KOPT-K1 (cell line): ENCODE data around the gene AKT1.

Source experiments
- H3K27ac ChIP-seq: fragments of 200-600 bp; sonication (generic); 2 replicates; pipeline ENCODE4 v1.5.1; 2016; ENCODE audit warnings: antibody characterized with exemption, mild to moderate bottlenecking, low read depth, low read length; ENCODE audit not compliant: poor library complexity, severe bottlenecking
- H3K36me3 ChIP-seq: fragments of 200-600 bp; sonication (generic); 2 replicates; pipeline ENCODE4 v1.5.1; 2017; ENCODE audit warnings: antibody characterized with exemption, mild to moderate bottlenecking, low read length, moderate library complexity; ENCODE audit not compliant: insufficient read depth
- H3K9me3 ChIP-seq: fragments of 200-600 bp; sonication (generic); 2 replicates; pipeline ENCODE4 v1.5.1; 2017; ENCODE audit warnings: antibody characterized with exemption, low read length, mild to moderate bottlenecking; ENCODE audit not compliant: insufficient read depth, poor library complexity, severe bottlenecking

The AKT1 gene

DNA sequence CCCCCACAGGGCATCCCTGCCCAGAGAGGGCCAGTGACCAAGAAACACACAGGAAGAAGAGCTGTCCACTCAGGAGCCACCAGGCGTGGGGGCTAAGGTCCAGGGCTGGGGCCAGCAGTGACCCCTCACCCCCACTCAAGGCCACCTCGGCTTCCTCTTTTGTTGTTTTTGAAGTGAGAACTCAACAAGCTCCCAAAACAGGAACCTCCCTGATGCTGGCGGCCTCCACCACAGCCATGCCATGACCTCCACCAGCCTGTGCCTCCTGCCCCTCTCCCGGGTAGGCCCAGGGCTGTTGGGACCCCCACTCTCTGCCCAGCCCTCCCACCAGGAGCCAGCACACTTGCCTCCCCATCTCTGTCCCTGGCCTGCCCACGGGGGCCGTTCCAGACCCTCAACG lies 7.8 kb downstream of the AKT1 start:
- H3K27ac ChIP-seq: no peak overlapping the region
- peaks cover 69% of the 10 kb centered on the region for H3K36me3 ChIP-seq
- no peaks in the 10 kb centered on the region for H3K9me3 ChIP-seq

DNA sequence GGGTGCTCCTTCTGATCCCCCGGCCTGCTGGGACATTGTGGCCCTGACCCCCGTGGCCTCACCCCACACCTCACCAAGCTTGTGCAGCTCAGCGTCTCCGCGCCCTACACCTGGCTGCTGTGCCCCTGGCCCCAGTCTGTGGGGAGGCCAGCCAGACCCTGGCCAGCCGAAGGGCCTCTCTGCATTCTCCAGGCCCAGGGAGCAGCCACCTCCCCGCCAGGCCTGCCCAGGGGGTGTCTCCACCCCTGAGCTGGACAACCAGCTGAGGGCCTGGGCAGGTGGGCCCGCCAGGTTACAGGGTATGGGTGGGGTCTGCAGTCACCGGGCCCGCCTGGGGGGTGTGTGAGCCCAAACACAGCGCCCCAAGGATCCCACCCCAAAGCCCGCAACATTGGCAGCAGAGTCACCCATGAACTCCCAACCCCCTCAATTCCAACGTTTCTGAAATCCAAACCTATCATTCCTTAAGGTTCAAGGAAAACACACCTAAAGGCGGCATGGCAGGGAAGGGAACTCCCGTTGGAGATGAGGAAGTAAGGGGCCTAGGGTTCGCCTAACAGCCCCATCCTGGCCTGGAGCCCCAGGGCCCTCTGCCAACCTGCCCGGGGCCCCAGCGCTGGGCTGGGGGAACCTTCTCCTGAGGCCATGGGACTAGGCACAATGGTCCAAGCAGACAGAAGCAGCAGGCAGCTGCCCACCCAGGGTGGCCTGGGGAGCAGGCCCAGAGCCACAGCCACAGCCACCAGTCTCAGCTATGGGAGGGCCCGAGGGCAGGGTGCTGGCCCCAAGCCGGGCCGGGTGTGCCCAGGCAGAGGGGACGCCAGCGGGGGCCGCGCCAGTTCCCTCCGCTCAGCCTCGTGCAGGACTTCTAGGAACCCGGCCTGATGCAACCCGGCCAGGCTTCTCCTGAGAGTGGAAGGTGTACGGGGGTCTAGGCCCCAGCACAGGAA lies 8.5 kb downstream of the AKT1 start:
- Histone ChIP-seq H3K9me3 (no peaks in the 10 kb centered on the region), H3K27ac (no peak overlapping the region), H3K36me3 (peaks cover 61% of the 10 kb centered on the region)

DNA sequence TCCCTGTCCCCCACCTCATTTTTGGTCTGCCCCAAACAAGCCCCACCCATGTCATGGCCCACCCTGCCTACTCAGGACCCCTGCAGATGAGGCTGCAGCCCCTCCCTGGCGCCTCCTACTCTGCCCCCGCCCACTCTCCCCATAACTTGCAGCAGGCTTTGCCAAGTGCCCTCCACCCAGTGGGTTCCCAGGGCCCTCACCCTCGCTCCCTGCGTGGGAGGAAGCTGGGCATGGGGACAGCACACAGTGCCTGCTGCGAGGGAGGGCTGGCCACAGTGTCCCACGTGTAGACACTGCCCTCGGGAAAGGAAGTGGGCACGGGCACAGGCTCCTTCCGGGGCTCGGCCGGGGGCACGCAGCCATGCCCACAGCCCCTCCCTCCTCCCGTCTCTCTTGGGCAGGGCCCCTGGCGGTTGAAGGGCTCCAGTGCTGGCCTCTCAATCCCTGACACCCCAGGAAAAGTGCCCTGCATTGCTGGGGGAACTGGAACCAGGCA lies 9.4 kb downstream of the AKT1 start:
- H3K27ac ChIP-seq: no peak overlapping the region
- H3K9me3 ChIP-seq: no peaks in the 10 kb centered on the region
- H3K36me3 ChIP-seq: peaks cover 61% of the 10 kb centered on the region; the same call in 1 of the 2 replicates

DNA sequence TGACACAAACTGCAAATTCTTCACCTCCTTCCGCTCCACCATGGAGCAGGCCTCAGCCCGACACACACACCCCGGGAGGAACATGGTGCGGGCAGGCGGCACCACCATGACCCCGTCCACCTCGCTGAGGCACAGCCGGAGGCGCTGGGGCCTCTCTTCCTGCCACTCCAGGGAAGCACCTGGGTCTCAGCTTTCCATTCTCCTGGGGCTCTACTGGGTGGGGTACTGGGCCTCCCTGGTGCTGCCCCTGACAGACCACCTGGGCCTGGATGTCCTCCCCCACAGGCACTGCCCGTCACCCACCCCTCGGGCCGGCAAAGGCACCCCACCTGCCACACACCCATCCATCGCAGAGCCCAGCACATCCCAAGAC lies 9.9 kb downstream of the AKT1 start:
- Histone ChIP-seq H3K9me3 (no peaks in the 10 kb centered on the region), H3K27ac (no peak overlapping the region), H3K36me3 (peaks cover 61% of the 10 kb centered on the region; the same call in 1 of the 2 replicates)

DNA sequence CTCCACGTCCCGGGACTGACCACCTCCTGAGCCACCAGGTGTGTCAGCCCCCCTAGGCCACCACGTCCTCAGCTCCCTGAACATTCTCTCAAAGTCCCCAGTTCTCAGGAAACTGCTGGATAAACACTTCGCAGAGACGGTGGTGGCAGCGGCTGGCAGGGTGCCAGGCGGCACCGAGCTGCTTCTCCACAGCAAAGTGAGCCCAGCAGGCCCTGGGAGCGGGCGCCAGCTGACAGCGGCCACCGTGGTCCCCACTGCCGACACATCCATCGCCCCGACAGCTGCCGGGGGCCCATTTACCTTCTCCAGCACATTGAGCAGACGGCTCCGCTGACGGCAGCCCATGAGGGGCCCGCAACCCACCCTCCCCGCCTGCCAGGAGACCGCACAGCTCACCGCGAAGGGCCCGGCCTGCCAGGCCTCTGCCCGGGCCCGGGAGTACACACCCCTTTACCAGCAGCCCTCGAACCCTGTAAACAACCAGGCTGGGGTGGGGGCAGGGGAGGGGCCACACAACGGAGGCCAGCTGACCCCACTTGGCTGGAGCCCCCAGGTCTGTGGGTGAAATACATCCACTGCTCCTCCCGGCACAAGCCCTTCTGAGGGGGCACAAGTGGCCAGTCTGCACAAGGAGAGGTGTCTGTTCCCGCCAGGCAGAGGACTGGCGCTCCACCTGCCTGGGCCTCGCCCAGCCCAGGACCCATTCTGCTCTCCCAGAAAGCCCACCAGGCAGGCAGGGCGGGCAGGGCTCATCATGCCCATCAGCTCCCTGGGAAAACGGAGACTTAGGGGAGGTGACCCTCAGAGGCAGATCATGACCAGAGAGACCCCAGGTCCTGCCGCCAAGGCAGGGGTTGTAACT lies 10.5 kb downstream of the AKT1 start:
- Histone ChIP-seq H3K9me3 (no peaks in the 10 kb centered on the region), H3K36me3 (peaks cover 62% of the 10 kb centered on the region; the same call in 1 of the 2 replicates), H3K27ac (no peak overlapping the region)

DNA sequence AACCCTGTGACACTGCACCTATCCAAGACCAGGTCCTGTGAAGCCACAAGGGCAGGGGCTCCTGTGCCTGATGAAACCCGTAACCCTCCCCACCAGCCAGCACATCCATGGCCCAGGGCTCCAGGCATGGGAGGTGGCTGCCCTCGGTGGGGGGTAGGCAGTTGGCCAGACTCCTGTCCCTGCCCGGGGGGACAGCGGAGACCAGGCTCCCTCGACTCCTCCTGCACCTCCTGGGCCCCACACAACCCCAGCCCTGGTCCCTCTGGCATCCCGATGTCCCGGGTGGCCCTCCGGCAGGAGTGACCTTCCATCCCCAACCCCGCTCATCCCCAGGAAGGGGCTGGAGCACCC lies 11.4 kb downstream of the AKT1 start:
- no peak overlapping the region for H3K27ac ChIP-seq
- H3K36me3 ChIP-seq: peaks cover 59% of the 10 kb centered on the region
- no peaks in the 10 kb centered on the region for H3K9me3 ChIP-seq

DNA sequence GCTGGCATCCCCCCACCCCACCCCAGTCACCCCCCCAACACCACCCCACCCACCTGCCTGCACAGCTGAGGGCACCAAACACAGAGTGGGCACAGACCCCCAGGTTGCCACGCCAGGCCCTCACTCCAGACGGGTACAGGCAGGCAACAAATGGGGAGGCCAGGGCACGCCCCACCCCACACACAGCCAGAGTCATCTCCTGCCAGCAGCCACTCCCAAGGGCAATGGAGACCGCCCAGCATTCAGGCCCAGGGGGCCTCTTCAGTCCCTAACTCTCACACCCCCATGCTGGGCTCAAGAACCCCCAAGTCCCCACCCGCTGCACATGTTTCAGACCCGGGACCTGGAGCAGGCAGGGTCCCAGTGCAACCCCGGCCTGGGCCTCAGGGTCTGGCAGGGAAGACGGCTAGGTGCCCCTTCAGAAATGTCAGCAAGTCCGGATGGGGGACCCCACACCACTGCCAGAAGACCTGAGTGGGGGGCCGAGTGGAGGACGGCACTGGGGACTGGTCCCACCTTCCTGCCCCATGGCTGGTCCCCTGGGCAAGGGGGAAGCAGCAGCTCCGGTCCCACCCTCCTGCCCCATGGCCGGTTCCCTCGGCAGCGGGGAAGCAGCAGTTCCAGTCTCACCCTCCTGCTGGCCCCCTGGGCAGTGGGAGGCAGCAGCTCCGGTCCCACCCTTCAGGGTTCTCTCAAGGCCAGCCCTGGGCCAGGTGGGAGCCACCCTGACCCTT lies 11.9 kb downstream of the AKT1 start:
- no peak overlapping the region for H3K27ac ChIP-seq
- no peaks in the 10 kb centered on the region for H3K9me3 ChIP-seq
- peaks cover 59% of the 10 kb centered on the region for H3K36me3 ChIP-seq

GRCh38 chr14:104782808-104783139 lies 12.8 kb downstream of the AKT1 start:
- no peak overlapping the region for H3K27ac ChIP-seq
- no peaks in the 10 kb centered on the region for H3K9me3 ChIP-seq
- peaks cover 59% of the 10 kb centered on the region for H3K36me3 ChIP-seq

DNA sequence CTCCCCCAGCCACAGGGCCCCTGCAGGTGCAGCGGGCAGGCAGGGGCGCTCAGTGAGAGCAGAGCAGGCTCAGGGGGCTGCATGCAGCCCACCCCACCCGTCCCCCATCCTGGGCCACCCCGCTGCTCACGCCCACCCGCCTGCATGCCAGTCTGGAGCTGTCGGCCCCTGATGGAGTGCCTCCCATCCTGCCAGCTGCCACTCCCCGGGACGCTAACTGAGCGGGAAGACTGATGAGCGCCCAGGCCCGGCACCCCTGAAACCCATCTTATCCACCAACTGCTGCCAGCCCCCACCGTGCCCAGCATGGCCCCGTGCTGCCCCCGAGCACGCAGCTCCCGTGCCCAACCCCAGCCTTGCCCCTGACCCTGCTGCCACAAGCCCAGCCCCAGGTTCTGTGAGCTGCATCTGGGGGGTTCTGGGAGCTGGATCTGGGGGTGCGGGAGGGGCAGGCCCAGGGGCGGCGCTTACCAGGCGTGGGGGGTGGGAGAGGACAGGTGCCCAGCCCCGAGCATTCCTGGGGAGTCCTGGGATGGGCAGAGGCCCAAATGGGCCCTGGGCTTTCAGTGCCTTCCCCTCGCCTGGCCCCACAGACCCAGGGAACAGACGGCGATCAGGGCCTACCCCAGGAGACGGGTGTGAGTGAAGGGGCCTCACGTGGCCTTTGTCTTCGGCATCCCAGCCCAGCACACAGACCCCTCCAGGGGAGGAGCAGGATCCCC lies 13.3 kb downstream of the AKT1 start:
- H3K36me3 ChIP-seq: peaks cover 59% of the 10 kb centered on the region
- H3K27ac ChIP-seq: no peak overlapping the region

DNA sequence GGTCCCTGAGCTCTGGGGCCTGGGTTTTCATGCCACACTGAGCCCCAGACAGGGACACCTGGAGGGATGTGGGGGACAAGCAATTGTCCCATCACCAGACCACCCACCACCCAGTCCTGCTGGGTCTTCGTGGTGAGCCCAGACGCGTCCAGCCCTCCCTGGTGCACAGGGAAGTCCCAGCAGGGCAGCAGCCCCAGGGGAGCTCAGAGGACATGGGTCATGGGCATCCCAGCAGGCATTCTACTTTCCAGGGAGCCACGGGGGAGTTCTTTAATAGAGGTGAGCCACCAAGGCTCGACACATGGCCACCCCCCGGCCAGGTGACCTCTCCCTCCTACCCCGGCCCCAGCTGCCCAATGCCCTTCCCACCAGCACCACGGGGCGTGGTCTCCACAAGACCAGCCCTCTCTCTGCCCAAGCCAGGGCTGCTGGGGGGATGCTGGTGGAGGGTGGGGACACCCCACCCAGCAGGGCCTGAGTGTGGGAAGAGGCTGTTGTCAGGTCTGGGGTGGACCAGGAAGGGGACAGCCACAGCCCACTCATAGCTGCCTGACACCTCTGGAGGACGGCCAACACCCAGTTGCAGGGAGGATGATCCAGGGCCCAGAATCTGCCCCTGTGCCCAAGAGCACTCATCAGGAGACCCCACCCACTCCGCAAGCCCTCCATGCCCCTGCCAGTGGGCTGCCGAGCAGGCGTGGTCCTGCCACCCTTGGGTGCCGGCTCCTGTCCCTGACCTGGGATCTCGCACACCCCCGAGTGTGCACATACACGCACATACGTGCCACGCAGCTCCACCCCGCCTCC lies 14.1 kb downstream of the AKT1 start:
- Histone ChIP-seq H3K27ac (no peak overlapping the region), H3K9me3 (no peaks in the 10 kb centered on the region), H3K36me3 (peaks cover 59% of the 10 kb centered on the region)

More for the DNA sequence above, 13.3 kb downstream of the AKT1 start:
- no peaks in the 10 kb centered on the region for H3K9me3 ChIP-seq

- Histone ChIP-seq H3K36me3 (peaks cover 68% of the 10 kb centered on the region), H3K9me3 (no peaks in the 10 kb centered on the region), H3K27ac (no peak overlapping the region)
Observed at GRCh38 chr14:104780513-104781030, 15.0 kb downstream of the AKT1 start.

DNA sequence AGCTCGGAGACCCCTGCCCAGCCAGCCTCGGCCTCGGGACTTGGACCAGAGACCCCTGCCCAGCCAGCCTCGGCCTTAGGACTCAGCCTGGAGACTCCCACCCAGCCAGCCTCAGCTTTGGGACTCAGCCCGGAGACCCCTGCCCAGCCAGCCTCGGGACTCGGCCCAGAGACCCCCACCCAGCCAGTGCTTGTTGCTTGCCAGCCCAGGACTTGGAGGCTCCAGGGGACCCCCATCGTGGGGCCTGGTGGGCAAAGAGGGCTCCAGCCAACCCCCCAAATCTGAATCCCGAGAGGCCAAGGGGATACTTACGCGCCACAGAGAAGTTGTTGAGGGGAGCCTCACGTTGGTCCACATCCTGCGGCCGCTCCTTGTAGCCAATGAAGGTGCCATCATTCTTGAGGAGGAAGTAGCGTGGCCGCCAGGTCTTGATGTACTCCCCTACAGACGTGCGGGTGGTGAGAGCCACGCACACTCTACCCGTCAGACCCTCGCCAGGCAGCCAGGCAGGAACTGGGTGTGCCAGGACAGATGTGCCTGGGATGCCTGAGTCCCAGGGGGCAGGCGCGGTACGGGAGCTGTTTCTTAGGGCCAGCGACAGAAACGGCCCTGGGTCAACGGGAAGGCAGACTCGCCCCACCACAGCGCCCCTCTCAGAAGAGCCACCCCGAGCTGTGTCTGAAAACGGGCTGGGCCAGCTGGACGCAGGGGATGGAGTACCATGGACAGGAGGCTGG lies 15.6 kb downstream of the AKT1 start:
- Histone ChIP-seq H3K9me3 (no peaks in the 10 kb centered on the region), H3K27ac (no peak overlapping the region), H3K36me3 (peaks cover 72% of the 10 kb centered on the region)

GRCh38 chr14:104778694-104779331 lies 16.7 kb downstream of the AKT1 start:
- no peak overlapping the region for H3K27ac ChIP-seq
- no peaks in the 10 kb centered on the region for H3K9me3 ChIP-seq
- H3K36me3 ChIP-seq: peaks cover 77% of the 10 kb centered on the region
